Erythroblast (primary cell): ENCODE measurements around the gene RALGAPA1.
A peak's percentile ranks its signal among the peaks of the same experiment; 100 is the strongest.

ENCODE experiments used
- DNase-seq, 2 experiments: peaks; one replicate each; lab custom pipeline; 2025; lab: John Stamatoyannopoulos, UW
- GATA1 ChIP-seq: IDR thresholded peaks from 2 replicates; pipeline ENCODE4 v1.6.1; 2011; ENCODE audit warnings: low read depth, mild to moderate bottlenecking, control low read depth, low read length, moderate library complexity
- POLR2A ChIP-seq: IDR thresholded peaks from 2 replicates; pipeline ENCODE4 v1.6.1; 2011; ENCODE audit warnings: mild to moderate bottlenecking, low read length

RALGAPA1 gene

DNA sequence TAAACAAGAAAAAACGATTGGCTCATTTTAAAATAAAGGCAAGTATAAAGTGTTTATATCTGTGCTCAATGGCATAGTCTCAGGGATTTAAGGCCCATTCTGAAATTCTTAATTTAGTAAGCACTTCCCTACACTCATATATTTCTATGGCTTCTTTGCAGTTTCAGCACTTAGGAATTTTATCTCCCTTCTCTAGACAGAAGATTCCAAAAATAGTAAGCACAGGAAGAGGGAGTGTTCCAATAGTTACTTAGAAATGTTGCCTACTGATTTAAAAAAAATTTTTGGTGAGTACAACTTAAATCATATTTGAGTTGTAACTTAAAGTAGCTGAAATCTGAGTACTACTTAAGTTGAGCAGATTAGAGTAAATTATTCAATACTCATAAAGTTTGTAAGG is 255.3 kb downstream of the RALGAPA1 start:
- DNase-seq, result no peak
- no peak for TF ChIP-seq POLR2A
- TF ChIP-seq GATA1, result no peak

DNA sequence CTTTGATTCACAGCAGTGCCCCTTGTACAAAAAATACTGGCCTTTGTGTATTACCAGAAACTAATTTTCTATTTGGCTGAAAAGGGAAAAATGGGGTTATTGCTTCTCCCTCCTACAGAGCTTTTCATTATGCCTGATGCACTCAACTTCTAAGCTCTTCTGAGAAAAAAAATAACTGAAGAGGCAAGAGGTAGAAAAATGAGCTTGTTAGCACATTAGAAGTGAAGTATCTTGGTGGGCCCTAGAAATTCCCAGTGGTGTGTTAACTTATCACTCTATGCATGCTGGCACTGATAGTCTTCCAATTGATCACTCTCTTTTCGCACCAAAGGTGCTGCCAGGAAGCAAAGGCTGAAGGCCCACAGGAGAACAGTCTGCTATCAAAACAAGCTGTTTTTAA is 258.0 kb downstream of the RALGAPA1 start:
- no peak for TF ChIP-seq GATA1
- TF ChIP-seq POLR2A, result no peak

DNA sequence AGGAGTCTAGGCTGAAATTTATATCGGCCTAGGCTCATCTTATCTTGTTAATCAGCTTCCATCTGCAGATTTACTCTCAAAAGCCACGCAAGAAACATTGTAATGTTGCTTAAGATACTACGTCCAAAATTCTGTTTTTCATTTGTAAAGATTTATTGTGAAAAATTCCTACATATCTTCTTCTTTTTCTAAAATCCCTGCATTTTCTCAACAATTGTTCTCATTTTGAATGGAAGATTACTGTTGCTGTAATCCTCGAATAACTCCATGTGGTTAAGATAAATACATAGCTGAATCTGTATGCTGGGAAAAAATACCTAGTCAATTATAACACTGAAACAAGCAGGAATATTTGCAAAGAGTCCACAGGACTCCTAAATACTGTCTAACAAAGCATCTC is 259.5 kb downstream of the RALGAPA1 start:
- DNase-seq, result no peak
- TF ChIP-seq GATA1, result no peak
- TF ChIP-seq POLR2A, result no peak

More for the DNA sequence above, 258.0 kb downstream of the RALGAPA1 start:
- no peak for DNase-seq

DNA sequence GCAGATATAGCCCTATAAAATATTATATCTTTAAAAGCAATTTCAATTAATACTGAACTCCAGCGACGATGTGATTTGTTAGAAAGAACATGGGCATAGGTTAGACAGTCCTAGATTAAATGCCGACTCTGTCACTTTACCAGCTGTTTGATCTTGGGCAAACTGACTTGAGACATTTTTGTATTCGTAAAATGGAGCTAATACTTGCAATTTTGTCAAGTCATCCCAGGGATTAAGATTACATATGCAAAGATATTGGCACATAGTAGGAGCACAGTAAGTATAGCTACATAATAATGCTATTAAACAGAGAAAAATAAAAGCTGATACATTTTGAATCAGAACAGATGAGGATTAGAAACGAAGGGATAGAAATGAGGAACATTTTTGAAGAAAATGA is 266.1 kb downstream of the RALGAPA1 start:
- no peak for DNase-seq
- TF ChIP-seq GATA1 (no peak), POLR2A (no peak)

DNA sequence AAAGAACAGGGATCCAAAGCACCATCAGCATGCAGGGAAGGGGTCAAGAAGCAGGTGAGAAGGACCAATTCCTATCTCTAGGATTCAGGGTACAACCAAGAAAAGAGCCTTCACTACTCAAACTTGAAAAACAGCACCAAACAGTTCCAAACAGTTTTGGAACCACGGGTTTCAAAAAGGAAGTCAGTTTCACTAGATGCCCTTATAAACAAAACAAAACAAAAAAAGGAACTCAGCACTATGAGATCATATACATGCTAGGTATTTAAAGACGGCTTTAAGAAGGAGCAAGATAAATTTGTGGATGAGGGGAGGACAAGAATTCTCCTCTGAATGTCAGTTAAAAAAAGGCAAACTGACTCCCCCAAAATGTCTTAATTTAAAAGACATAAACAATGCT is 269.1 kb downstream of the RALGAPA1 start:
- no peak for DNase-seq
- TF ChIP-seq POLR2A, result no peak

DNA sequence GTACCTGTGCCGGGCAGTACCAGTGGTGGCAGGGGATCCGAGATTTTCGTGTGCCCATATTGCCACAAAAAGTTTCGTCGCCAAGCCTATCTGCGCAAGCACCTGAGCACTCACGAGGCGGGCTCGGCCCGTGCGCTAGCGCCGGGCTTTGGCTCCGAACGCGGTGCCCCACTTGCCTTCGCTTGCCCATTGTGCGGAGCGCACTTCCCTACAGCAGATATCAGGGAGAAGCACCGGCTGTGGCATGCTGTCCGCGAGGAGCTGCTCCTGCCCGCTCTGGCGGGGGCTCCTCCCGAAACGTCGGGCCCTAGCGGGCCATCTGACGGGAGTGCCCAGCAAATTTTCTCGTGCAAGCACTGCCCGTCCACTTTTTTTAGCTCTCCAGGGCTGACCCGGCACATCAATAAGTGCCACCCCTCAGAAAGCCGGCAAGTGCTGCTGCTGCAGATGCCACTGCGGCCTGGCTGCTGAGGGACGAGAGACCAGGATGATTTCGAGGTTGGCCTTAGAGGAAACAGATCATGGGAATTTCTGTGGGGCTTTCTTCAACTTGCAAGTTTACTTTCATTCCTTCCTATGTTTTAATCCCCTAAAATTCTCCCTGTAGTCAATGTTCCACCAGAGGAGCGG is 273.5 kb downstream of the RALGAPA1 start:
- TF ChIP-seq GATA1 (no peak), POLR2A (no peak)
- DNase-seq, result no peak

DNA sequence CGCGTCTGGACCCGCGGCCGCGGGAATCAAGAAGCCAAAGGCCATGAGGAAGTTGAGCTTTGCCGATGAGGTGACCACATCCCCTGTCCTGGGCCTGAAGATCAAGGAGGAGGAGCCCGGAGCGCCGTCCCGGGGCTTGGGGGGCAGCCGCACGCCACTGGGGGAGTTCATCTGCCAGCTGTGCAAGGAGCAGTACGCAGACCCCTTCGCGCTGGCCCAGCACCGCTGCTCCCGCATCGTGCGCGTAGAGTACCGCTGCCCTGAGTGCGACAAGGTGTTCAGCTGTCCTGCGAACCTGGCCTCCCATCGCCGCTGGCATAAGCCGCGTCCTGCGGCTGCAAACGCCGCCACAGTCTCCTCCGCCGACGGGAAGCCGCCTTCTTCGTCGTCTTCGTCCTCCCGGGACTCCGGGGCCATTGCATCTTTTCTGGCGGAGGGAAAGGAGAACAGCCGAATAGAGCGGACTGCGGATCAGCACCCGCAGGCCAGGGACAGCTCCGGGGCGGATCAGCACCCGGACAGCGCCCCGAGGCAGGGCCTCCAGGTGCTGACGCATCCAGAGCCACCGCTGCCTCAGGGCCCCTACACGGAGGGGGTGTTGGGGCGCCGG is 274.1 kb downstream of the RALGAPA1 start:
- TF ChIP-seq POLR2A (no peak), GATA1 (no peak)
- peak; percentile 73 for DNase-seq

GRCh38 chr14:35534208-35534872 is 274.8 kb downstream of the RALGAPA1 start:
- TF ChIP-seq POLR2A, result no peak
- TF ChIP-seq GATA1, result no peak
- DNase-seq, result peak; percentile 45 to 47

DNA sequence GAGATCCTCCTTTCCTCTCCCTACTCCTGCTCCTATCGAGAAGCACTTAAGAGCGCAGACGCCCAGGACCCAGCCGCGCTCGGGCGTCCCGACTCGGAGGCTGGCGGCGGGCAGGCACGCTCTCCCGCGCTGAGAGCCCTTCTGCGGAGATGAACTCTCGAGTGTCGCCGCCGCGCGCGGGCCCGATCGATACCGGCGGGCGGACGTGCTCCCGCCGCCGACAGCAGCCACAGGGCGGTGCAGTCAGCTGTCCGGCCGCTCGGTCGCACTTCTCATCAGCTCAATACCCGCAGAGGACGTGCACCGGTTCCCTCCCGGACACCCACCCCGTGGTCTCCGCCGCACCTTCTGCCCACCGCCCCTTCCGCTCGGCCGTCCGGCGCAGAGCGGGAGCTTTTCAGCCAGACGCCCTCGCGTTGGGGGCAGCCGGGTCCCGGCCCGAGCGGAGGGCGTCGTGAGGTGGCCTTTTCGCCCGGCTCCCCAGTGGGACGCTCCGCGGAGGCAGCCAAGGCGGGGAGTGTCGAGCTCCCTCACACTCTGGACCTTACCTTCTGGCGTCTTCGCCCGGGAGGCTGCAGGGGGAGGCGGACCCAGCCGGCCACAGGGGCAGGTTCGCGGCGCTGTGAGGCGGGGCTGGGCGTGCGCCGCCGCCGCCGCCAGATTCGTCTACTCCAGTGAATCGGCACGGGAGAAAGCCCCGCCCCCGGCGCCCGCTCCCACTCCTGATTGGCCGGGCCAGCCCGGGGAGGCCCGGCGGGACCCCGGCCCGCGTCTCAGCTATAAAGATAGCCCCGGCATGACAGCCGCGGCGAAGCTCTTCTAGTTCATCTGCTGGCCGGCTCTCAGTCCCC is 275.5 kb downstream of the RALGAPA1 start, which contains the start of gene INSM2:
Gene INSM2 (plus strand): TSS at position 808 of the 851 bp plus-strand sequence. CDS start 89 bp downstream, outside the sequence.
- TF ChIP-seq GATA1 (no peak), POLR2A (no peak)
- peak; percentile 45 to 53 for DNase-seq

DNA sequence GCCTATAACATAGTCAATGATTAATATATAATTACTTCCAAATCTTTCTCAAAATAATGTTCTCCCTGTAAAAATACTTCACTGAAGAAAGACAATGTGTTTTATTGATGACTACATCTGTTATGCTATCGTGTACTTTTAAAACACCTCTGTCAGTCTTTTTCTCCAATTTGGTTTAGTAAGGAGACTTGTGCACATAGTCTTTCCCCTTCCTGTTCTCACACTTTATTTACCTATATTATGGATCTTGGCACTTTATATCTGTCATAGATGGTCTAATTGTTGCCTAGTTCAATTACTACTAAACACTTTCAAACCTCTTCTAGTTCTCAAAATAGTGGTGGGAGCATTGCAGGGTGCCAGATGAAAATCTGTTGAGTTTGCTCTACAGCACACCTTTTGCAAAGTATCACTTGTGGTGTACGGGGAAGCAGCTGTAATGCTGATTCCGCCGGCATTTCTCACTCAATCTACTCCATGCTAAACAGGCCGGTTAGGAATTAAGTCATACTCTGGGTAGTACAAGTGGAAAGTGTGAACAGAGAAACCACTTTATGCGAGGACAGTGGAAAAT is 276.2 kb downstream of the RALGAPA1 start:
- no peak for DNase-seq
- no peak for TF ChIP-seq POLR2A
- TF ChIP-seq GATA1, result no peak

GRCh38 chr14:35531960-35532747 is 276.9 kb downstream of the RALGAPA1 start:
- TF ChIP-seq GATA1 (no peak), POLR2A (no peak)
- DNase-seq, result no peak

DNA sequence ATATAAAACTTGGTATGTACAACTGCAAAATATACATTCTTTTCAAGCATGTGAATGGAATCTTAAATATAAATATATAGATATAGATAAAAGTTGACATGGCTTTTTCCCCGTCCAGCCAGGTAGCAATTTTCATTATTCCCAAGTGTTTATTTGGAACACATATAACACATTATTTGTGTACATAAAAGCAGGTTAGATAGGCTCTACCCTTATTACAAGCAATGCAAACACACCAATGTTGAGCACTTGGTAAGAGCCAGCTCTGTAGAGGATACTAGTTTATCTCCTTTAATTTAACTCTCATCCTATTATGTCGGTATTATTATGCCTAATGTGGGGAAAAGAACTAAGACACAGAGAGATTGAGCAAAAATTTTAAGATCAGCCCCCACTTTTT is 282.1 kb downstream of the RALGAPA1 start:
- TF ChIP-seq GATA1 (no peak), POLR2A (no peak)
- DNase-seq, result no peak

- TF ChIP-seq POLR2A, result no peak
- no peak for TF ChIP-seq GATA1
- no peak for DNase-seq
Observed at GRCh38 chr14:35525695-35526094, 283.4 kb downstream of the RALGAPA1 start.
